Endothelial cell of umbilical vein (primary cell): ENCODE measurements around the gene GRID1. TPM values are rescaled to one million over a fixed set of nuclear protein-coding genes. Genes with fewer than 3 reads are reported as not detected.

Experiments
- BruUV-seq: library from RNA; stranded (reverse); fragments of 400-500 nt; replicated peaks from 2 replicates; lab custom pipeline; 2021; lab: Mats Ljungman, UMichigan
- CTCF ChIA-PET: fragments of 300-600, 350-600 bp; sonication (Branson Sonifier 250); formaldehyde crosslinking; loops from one replicate; lab custom pipeline; 2021; ENCODE audit warnings: antibody characterized with exemption, inconsistent platforms; lab: Charles Lee
- POLR2A ChIA-PET: fragments of 300-600, 350-600 bp; sonication (Branson Sonifier 250); formaldehyde crosslinking; loops from one replicate; lab custom pipeline; 2021; ENCODE audit warnings: antibody characterized with exemption, inconsistent platforms; lab: Charles Lee
- DNase-seq: peaks from one replicate; pipeline ENCODE4 v3.0.0-alpha.2; 2011; ENCODE audit warnings: low read depth, low spot score
- FAIRE-seq: peaks from 2 replicates; lab custom pipeline; 2011; peaks lifted over from hg19 to GRCh38; lab: Jason Lieb, UNC
- H2AFZ ChIP-seq: 2 replicates; pipeline ENCODE4 v1.6.0; 2012; ENCODE audit warnings: low read depth, low read length, control low read depth, inconsistent platforms
- H3K27ac ChIP-seq: 2 replicates; pipeline ENCODE4 v1.5.1; 2011; ENCODE audit warnings: low read depth, mild to moderate bottlenecking, control low read depth, low read length, moderate library complexity; ENCODE audit not compliant: insufficient read depth
- H3K27me3 ChIP-seq, 2 experiments: 2 replicates each; pipeline versions ENCODE4 v1.6.0 to v1.6.1; 2011; ENCODE audit warnings: low read length in 2 of 2, mixed read lengths in 1 of 2; ENCODE audit not compliant: control insufficient read depth in 2 of 2, insufficient read depth in 2 of 2
- H3K36me3 ChIP-seq, 2 experiments: 2 replicates in 1 of 2; 3 replicates in 1 of 2; pipeline ENCODE4 v1.5.1; 2011; ENCODE audit warnings: low read length in 2 of 2, mild to moderate bottlenecking in 1 of 2, moderate library complexity in 1 of 2; ENCODE audit not compliant: control insufficient read depth in 2 of 2, insufficient read depth in 2 of 2; ENCODE audit errors: extremely low read depth in 1 of 2
- H3K4me1 ChIP-seq: 3 replicates; pipeline ENCODE4 v1.5.1; 2011; ENCODE audit warnings: mild to moderate bottlenecking, low read length; ENCODE audit not compliant: control insufficient read depth, insufficient read depth; ENCODE audit errors: extremely low read depth
- H3K4me2 ChIP-seq: 2 replicates; pipeline ENCODE4 v1.6.1; 2011; ENCODE audit warnings: low read length, control low read depth, mixed read lengths; ENCODE audit not compliant: insufficient read depth
- H3K4me3 ChIP-seq, 3 experiments: fragments of 200-600 bp in 1 of 3; sonication (generic), shearing (Covaris generic) in 1 of 3; replicated peaks in 1 of 3; 2 replicates each; pipeline ENCODE4 v1.5.1; 2011 to 2016; ENCODE audit warnings: control low read depth in 3 of 3, low read length in 3 of 3, mild to moderate bottlenecking in 2 of 3, inconsistent platforms in 1 of 3, low read depth in 1 of 3, moderate library complexity in 1 of 3; ENCODE audit not compliant: insufficient read depth in 1 of 3
- H3K79me2 ChIP-seq: 2 replicates; pipeline ENCODE4 v1.6.0; 2012; ENCODE audit warnings: low read length, inconsistent platforms; ENCODE audit not compliant: control insufficient read depth, insufficient read depth
- H3K9ac ChIP-seq: replicated peaks from 2 replicates; pipeline ENCODE3; 2011; ENCODE audit warnings: low read length, control low read depth; ENCODE audit not compliant: insufficient read depth; ENCODE audit errors: extremely low read depth
- H3K9me1 ChIP-seq: replicated peaks from 3 replicates; pipeline ENCODE4 v1.6.0; 2011; ENCODE audit warnings: mild to moderate bottlenecking, low read length; ENCODE audit not compliant: control insufficient read depth, insufficient read depth; ENCODE audit errors: extremely low read depth
- H3K9me3 ChIP-seq: replicated peaks from 2 replicates; pipeline ENCODE4 v1.5.1; 2012; ENCODE audit warnings: low read length, inconsistent platforms; ENCODE audit not compliant: control insufficient read depth, insufficient read depth
- H4K20me1 ChIP-seq: replicated peaks from 2 replicates; pipeline ENCODE3; 2011; ENCODE audit warnings: mild to moderate bottlenecking, low read length; ENCODE audit not compliant: control insufficient read depth, insufficient read depth; ENCODE audit errors: extremely low read depth
- EZH2 ChIP-seq: IDR thresholded peaks from 2 replicates; pipeline ENCODE4 v1.6.1; 2012; ENCODE audit warnings: borderline replicate concordance, low read depth, mild to moderate bottlenecking, moderate library complexity, low read length, inconsistent platforms; ENCODE audit not compliant: severe bottlenecking
- FOS ChIP-seq: IDR thresholded peaks from 2 replicates; pipeline ENCODE4 v1.6.1; 2011; ENCODE audit warnings: mild to moderate bottlenecking, low read length, moderate library complexity, borderline replicate concordance; ENCODE audit not compliant: insufficient read depth
- GATA2 ChIP-seq: IDR thresholded peaks from 2 replicates; pipeline ENCODE4 v1.7.0; 2011; ENCODE audit warnings: low read depth, mild to moderate bottlenecking, moderate library complexity, mixed read lengths, low read length; ENCODE audit not compliant: insufficient read length, insufficient read depth
- JUN ChIP-seq: IDR thresholded peaks from 2 replicates; pipeline ENCODE4 v1.6.1; 2011; ENCODE audit warnings: borderline replicate concordance, low read depth; ENCODE audit not compliant: insufficient read length, insufficient read depth
- MYC ChIP-seq: IDR thresholded peaks from one replicate; pipeline ENCODE4 v1.6.1; 2011; ENCODE audit warnings: mild to moderate bottlenecking, low read depth, low read length
- POLR2A ChIP-seq: IDR thresholded peaks from 2 replicates; pipeline ENCODE4 v1.6.1; 2012; ENCODE audit warnings: low read depth, mild to moderate bottlenecking, control low read depth, low read length
- POLR2AphosphoS5 ChIP-seq: IDR thresholded peaks from 2 replicates; pipeline ENCODE4 v1.6.1; 2012; ENCODE audit warnings: low read depth, mild to moderate bottlenecking, control low read depth, low read length, moderate library complexity; ENCODE audit not compliant: insufficient read depth
- dilution Hi-C: fragments of 300-500 bp; cut with MboI; formaldehyde crosslinking; loops from one replicate; pipeline ENCODE4 v1.15.0; 2019; ENCODE audit warnings: low sequenced_read_pairs; ENCODE audit not compliant: extremely low pct_ligation_motif_present
- intact Hi-C: fragments of 100-400 bp; cut with micrococcal nuclease; formaldehyde crosslinking; loops from one replicate; pipeline ENCODE4 v1.10.0; 2022
- polyA plus RNA-seq, 4 experiments: library from polyadenylated mRNA; depleted of rRNA in 3 of 4; stranded (reverse) in 3 of 4; unstranded in 1 of 4; fragments of >200 nt; gene quantifications; 2 replicates each; pipeline versions ENCODE4 v1.2.1 to v1.2.3, GENCODE V29; 2011 to 2012; ENCODE audit warnings: missing spikeins in 1 of 4
- total RNA-seq: library from RNA; stranded (reverse); gene quantifications from 2 replicates; pipeline ENCODE4 v1.2.3, GENCODE V29; 2021
- TF ChIP-seq, protein P1 (sequence below): IDR thresholded peaks from 2 replicates; pipeline ENCODE4 v1.6.1; 2011; ENCODE audit not compliant: insufficient read depth, insufficient read length
- TF ChIP-seq, protein P2 (sequence below), 2 donors: IDR thresholded peaks; 1 replicate in 1 of 2; 2 replicates in 1 of 2; pipeline ENCODE4 v1.5.1; 2011; ENCODE audit warnings: low read length in 2 of 2, mild to moderate bottlenecking in 2 of 2, moderate library complexity in 2 of 2, control low read depth in 1 of 2, inconsistent platforms in 1 of 2, low read depth in 1 of 2; ENCODE audit not compliant: insufficient read depth in 1 of 2; ENCODE audit errors: extremely low read depth in 1 of 2

GRID1 gene
- total and polyA plus RNA-seq, 2 donors (not counting 3 experiments of a cell fraction or from before 2014, with no cell fraction given) = not detected

DNA sequence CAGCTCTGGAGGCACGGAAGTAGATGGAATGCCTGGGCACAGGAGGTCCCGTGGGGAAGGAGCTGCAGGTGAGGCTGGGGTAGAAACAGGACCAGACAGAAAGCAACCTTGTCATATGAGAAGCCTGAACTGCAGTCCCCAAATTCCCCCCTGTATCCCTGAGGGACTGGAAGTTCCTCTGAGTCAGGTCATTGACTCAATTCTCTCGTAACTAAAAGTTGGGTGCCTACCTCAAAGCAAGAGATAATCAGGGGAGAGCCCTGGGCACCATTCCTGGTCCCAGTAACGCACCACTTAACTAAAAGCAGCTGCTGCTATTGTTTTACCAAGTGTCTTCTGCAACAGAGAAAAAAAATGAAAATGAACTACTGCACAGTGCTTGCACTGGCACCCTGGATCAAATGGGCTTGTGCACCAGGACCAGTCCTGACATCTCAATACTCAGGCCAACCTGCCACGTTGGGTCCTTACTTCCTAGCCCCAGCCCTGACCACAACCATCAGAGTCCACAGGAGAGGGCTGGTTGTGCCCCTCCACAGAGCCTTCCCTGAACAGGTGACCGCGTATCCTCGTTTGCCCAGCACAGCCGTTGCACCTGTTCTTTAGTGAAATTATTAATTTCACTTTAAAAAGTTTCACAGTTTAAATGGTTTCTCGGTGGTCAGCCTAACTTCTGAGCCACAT, 79.3 kb downstream of the GRID1 start:
- Histone ChIP-seq H3K4me2 (no peak overlapping the region), H3K9me3 (no peaks in the 10 kb centered on the region), H3K27ac (no peak overlapping the region), H3K9me1 (no peaks in the 10 kb centered on the region), H3K4me1 (no peaks in the 10 kb centered on the region), H2AFZ (no peak overlapping the region), H4K20me1 (no peaks in the 10 kb centered on the region), H3K4me3 (no peak overlapping the region), H3K79me2 (no peaks in the 10 kb centered on the region), H3K36me3 (no peaks in the 10 kb centered on the region), H3K27me3 (no peaks in the 10 kb centered on the region), H3K9ac (no peak overlapping the region)
- no peak for DNase-seq
- BruUV-seq = no TSS peak
- POLR2A ChIA-PET = no interaction called here
- TF ChIP-seq FOS (no peak), MYC (no peak), JUN (no peak), POLR2A (no peak), POLR2AphosphoS5 (no peak), EZH2 (no peak), GATA2 (no peak)
- TF ChIP-seq, protein P1, sequence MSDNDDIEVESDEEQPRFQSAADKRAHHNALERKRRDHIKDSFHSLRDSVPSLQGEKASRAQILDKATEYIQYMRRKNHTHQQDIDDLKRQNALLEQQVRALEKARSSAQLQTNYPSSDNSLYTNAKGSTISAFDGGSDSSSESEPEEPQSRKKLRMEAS = no peak
- TF ChIP-seq, protein P2, sequence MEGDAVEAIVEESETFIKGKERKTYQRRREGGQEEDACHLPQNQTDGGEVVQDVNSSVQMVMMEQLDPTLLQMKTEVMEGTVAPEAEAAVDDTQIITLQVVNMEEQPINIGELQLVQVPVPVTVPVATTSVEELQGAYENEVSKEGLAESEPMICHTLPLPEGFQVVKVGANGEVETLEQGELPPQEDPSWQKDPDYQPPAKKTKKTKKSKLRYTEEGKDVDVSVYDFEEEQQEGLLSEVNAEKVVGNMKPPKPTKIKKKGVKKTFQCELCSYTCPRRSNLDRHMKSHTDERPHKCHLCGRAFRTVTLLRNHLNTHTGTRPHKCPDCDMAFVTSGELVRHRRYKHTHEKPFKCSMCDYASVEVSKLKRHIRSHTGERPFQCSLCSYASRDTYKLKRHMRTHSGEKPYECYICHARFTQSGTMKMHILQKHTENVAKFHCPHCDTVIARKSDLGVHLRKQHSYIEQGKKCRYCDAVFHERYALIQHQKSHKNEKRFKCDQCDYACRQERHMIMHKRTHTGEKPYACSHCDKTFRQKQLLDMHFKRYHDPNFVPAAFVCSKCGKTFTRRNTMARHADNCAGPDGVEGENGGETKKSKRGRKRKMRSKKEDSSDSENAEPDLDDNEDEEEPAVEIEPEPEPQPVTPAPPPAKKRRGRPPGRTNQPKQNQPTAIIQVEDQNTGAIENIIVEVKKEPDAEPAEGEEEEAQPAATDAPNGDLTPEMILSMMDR (IDR thresholded peaks at IDR 0.05; ENCODE audit: extremely low read depth in 1 of 2, insufficient read depth in 1 of 2, low read depth in 1 of 2, low read length in 2 of 2) = no peak
- FAIRE-seq = no peak
- dilution Hi-C loops (no loop called here), intact Hi-C loops (no loop called here)
- CTCF ChIA-PET = no interaction called here
